GM23338 (cell line): ENCODE data around the gene LONP1. TPM values are rescaled to one million over a fixed set of nuclear protein-coding genes. Genes with fewer than 3 reads are reported as not detected.

Experiments
- ATAC-seq: fragments of 200-7000 bp; cut with Tn5 transposase; 3 replicates; pipeline ENCODE4 v1.9.1; 2020
- DNase-seq: peaks from one replicate; pipeline ENCODE4 v3.0.0-alpha.2; 2015; ENCODE audit warnings: low spot score
- H2AFZ ChIP-seq: fragments of 200-600 bp; sonication (generic); 2 replicates; pipeline ENCODE4 v1.8.0; 2016; ENCODE audit warnings: antibody characterized with exemption, mild to moderate bottlenecking, moderate library complexity
- H3F3A ChIP-seq: fragments of 200-600 bp; sonication (generic); replicated peaks from 2 replicates; pipeline ENCODE4 v1.8.0; 2017; ENCODE audit warnings: antibody characterized with exemption, mixed run types, low read depth
- H3K27ac ChIP-seq: fragments of 200-600 bp; sonication (generic); 2 replicates; pipeline ENCODE4 v1.6.1; 2016; ENCODE audit warnings: low read depth
- H3K27me3 ChIP-seq: fragments of 200-600 bp; sonication (generic); 2 replicates; pipeline ENCODE4 v1.8.0; 2016; ENCODE audit warnings: mild to moderate bottlenecking, mixed run types, moderate library complexity; ENCODE audit not compliant: insufficient read depth
- H3K36me3 ChIP-seq: fragments of 200-600 bp; sonication (generic); 2 replicates; pipeline ENCODE4 v1.8.0; 2016; ENCODE audit warnings: mild to moderate bottlenecking; ENCODE audit not compliant: insufficient read depth
- H3K4me1 ChIP-seq: fragments of 200-600 bp; sonication (generic); 2 replicates; pipeline ENCODE4 v1.8.0; 2016; ENCODE audit warnings: mild to moderate bottlenecking, moderate library complexity; ENCODE audit not compliant: insufficient read depth
- H3K4me2 ChIP-seq: fragments of 200-600 bp; sonication (generic); 2 replicates; pipeline ENCODE4 v1.7.1; 2017; ENCODE audit warnings: mixed run types
- H3K4me3 ChIP-seq: fragments of 200-600 bp; sonication (generic); 2 replicates; pipeline ENCODE4 v1.6.1; 2016; ENCODE audit warnings: mixed run types
- H3K79me2 ChIP-seq: fragments of 200-600 bp; sonication (generic); replicated peaks from 2 replicates; pipeline ENCODE4 v1.8.0; 2017; ENCODE audit warnings: mild to moderate bottlenecking; ENCODE audit not compliant: insufficient read depth
- H3K9me2 ChIP-seq: fragments of 200-600 bp; sonication (generic); 2 replicates; pipeline ENCODE4 v1.8.0; 2017; ENCODE audit not compliant: insufficient read depth
- H4K20me1 ChIP-seq: fragments of 200-600 bp; sonication (generic); replicated peaks from 2 replicates; pipeline ENCODE4 v1.8.0; 2017; ENCODE audit warnings: mild to moderate bottlenecking; ENCODE audit not compliant: insufficient read depth
- H3K27ac Mint-ChIP-seq: 2 replicates; pipeline ENCODE4 v1.8.0; 2020; ENCODE audit warnings: inconsistent platforms, mild to moderate bottlenecking, moderate library complexity, mixed read lengths
- H3K27me3 Mint-ChIP-seq: 3 replicates; pipeline ENCODE4 v1.8.0; 2022; ENCODE audit warnings: low read depth, mild to moderate bottlenecking, moderate library complexity, mixed read lengths, inconsistent platforms; ENCODE audit not compliant: insufficient read depth, poor library complexity
- H3K36me3 Mint-ChIP-seq: 3 replicates; pipeline ENCODE4 v1.8.0; 2021; ENCODE audit warnings: low read depth, mild to moderate bottlenecking, inconsistent platforms, moderate library complexity, mixed read lengths
- H3K4me1 Mint-ChIP-seq: 3 replicates; pipeline ENCODE4 v1.8.0; 2020; ENCODE audit warnings: mild to moderate bottlenecking, inconsistent platforms, mixed read lengths
- H3K4me3 Mint-ChIP-seq: 3 replicates; pipeline ENCODE4 v1.8.0; 2021; ENCODE audit warnings: moderate library complexity, mild to moderate bottlenecking, inconsistent platforms, mixed read lengths
- H3K9me3 Mint-ChIP-seq: 3 replicates; pipeline ENCODE4 v1.8.0; 2020; ENCODE audit warnings: moderate library complexity, mild to moderate bottlenecking, inconsistent platforms, mixed read lengths
- CREB1 ChIP-seq: fragments of 250-450 bp; sonication (Bioruptor Pico); IDR thresholded peaks from 2 replicates; pipeline ENCODE4 v1.5.0; 2020; ENCODE audit warnings: low read depth, mild to moderate bottlenecking, moderate library complexity
- CTCF ChIP-seq, 2 experiments: fragments of 200-600 bp in 1 of 2; sonication (generic) in 1 of 2; conservative IDR thresholded peaks; 2 replicates each; pipeline versions ENCODE4 v1.5.1 to v1.6.1; 2016 to 2017; ENCODE audit warnings: antibody characterized with exemption in 2 of 2, low read depth in 2 of 2, mild to moderate bottlenecking in 2 of 2, moderate library complexity in 1 of 2
- ETS1 ChIP-seq: IDR thresholded peaks from 2 replicates; pipeline ENCODE4 v1.6.1; 2016; ENCODE audit warnings: antibody characterized with exemption
- EZH2 ChIP-seq: fragments of 200-600 bp; sonication (generic); IDR thresholded peaks from one replicate; pipeline ENCODE4 v1.8.0; 2017; ENCODE audit warnings: antibody characterized with exemption, mild to moderate bottlenecking, low read depth; ENCODE audit not compliant: unreplicated experiment
- EZH2phosphoT487 ChIP-seq: fragments of 200-600 bp; sonication (generic); IDR thresholded peaks from one replicate; pipeline ENCODE4 v1.8.1; 2018; ENCODE audit warnings: antibody characterized with exemption; ENCODE audit not compliant: unreplicated experiment
- JUNB ChIP-seq: IDR thresholded peaks from one replicate; pipeline ENCODE4 v1.6.1; 2016; ENCODE audit warnings: antibody characterized with exemption; ENCODE audit not compliant: unreplicated experiment
- NANOG ChIP-seq: IDR thresholded peaks from 2 replicates; pipeline ENCODE4 v1.6.1; 2016; ENCODE audit warnings: antibody characterized with exemption, borderline replicate concordance
- POLR2AphosphoS5 ChIP-seq: IDR thresholded peaks from 2 replicates; pipeline ENCODE4 v1.6.1; 2016; ENCODE audit warnings: antibody characterized with exemption, low read depth
- REST ChIP-seq: IDR thresholded peaks from one replicate; pipeline ENCODE4 v1.6.1; 2018; ENCODE audit warnings: antibody characterized with exemption; ENCODE audit not compliant: unreplicated experiment
- ZNF114 ChIP-seq: fragments of 250-450 bp; sonication (Bioruptor Pico); IDR thresholded peaks from 2 replicates; pipeline ENCODE4 v1.5.0; 2020; ENCODE audit warnings: mild to moderate bottlenecking, moderate library complexity
- ZNF331 ChIP-seq: fragments of 250-450 bp; sonication (Bioruptor Pico); IDR thresholded peaks from 2 replicates; pipeline ENCODE4 v1.5.0; 2020; ENCODE audit warnings: low read depth, mild to moderate bottlenecking, moderate library complexity
- ZNF462 ChIP-seq: fragments of 250-450 bp; sonication (Bioruptor Pico); IDR thresholded peaks from 2 replicates; pipeline ENCODE4 v1.5.0; 2020; ENCODE audit warnings: mild to moderate bottlenecking, moderate library complexity
- polyA plus RNA-seq: library from polyadenylated mRNA; unstranded; fragments of >200 nt; fragmentation: Nextera tagmentation; extraction: Ambion mirVana; gene quantifications from 2 replicates; pipeline ENCODE4 v1.2.1, GENCODE V29; 2016
- total RNA-seq: library from RNA; depleted of rRNA; stranded (reverse); fragments of >200 nt; shearing (Covaris generic); gene quantifications from 2 replicates; pipeline ENCODE4 v1.2.3, GENCODE V29; 2014

The LONP1 gene
- total and polyA plus RNA-seq, 2 experiments from 2014 or later: 68.6 to 137 TPM

- no peaks in the 10 kb centered on the region for H3K9me2 ChIP-seq
- Mint-ChIP-seq H3K4me3 (no peak overlapping the region), H3K36me3 (peaks cover 91% of the 10 kb centered on the region), H3K4me1 (no peaks in the 10 kb centered on the region; the same call in 2 of the 3 replicates), H3K27ac (no peak overlapping the region), H3K9me3 (peaks cover 5% of the 10 kb centered on the region; the same call in 2 of the 3 replicates), H3K27me3 (peaks cover 12% of the 10 kb centered on the region)
- TF ChIP-seq POLR2AphosphoS5 (no peak), EZH2 (no peak), ZNF462 (CRISPR knock-in tag) (no peak), CREB1 (CRISPR knock-in tag) (no peak), CTCF (conservative IDR thresholded peaks at IDR 0.05; ENCODE audit: low read depth in 2 of 2) (no peak), ETS1 (no peak), JUNB (no peak), ZNF114 (CRISPR knock-in tag) (no peak), EZH2phosphoT487 (no peak), REST (no peak), ZNF331 (no peak), NANOG (no peak)
- DNase-seq (no peak), ATAC-seq (no peak)
- H3F3A ChIP-seq: peaks cover 2% of the 10 kb centered on the region; the same call in 1 of the 2 replicates
- H3K4me2 ChIP-seq: no peak overlapping the region
- H3K79me2 ChIP-seq: no peaks in the 10 kb centered on the region
- H3K27ac ChIP-seq: no peak overlapping the region
- no peaks in the 10 kb centered on the region for H3K27me3 ChIP-seq
- H3K4me3 ChIP-seq: no peak overlapping the region
- H4K20me1 ChIP-seq: no peaks in the 10 kb centered on the region; the same call in 1 of the 2 replicates
- no peaks in the 10 kb centered on the region for H3K4me1 ChIP-seq
- H2AFZ ChIP-seq: no peak overlapping the region
- peaks cover 32% of the 10 kb centered on the region for H3K36me3 ChIP-seq
These were observed 12.1 kb downstream of the LONP1 start for GRCh38 chr19:5707576-5708575.
